ENCODE data around the gene PPP1R14D. TPM values are rescaled to one million over a fixed set of nuclear protein-coding genes. Genes with fewer than 3 reads are reported as not detected.

PPP1R14D gene
- total RNA-seq, 2 experiments from 2014 or later, result not detected

GRCh38 chr15:40769274-40770146 is 59.0 kb downstream of the PPP1R14D start, which contains the start of gene C15orf62:
C15orf62 (plus strand) TSS chr15:40769980; CDS start chr15:40770496, 516 bp downstream.
- DNase-seq (peak in 12 of 14 experiments; percentile 30 to 84 (median 51)), ATAC-seq (ENCODE audit: poor library complexity) (peak; percentile 54)
- no peak within 1 kb of the TSS for H3K4me3 ChIP-seq (ENCODE audit: low read length)
- Mint-ChIP-seq H3K27ac (peak within 1 kb of the TSS; percentile 89), H3K4me3 (peak within 1 kb of the TSS; percentile 50), H3K4me1 (ENCODE audit: low read depth) (peaks cover 33% of the 10 kb centered on the region), H3K36me3 (ENCODE audit: low read depth) (peaks cover 40% of the 10 kb centered on the region), H3K27me3 (no peaks in the 10 kb centered on the region), H3K9me3 (no peaks in the 10 kb centered on the region)
- TF ChIP-seq, protein P1, sequence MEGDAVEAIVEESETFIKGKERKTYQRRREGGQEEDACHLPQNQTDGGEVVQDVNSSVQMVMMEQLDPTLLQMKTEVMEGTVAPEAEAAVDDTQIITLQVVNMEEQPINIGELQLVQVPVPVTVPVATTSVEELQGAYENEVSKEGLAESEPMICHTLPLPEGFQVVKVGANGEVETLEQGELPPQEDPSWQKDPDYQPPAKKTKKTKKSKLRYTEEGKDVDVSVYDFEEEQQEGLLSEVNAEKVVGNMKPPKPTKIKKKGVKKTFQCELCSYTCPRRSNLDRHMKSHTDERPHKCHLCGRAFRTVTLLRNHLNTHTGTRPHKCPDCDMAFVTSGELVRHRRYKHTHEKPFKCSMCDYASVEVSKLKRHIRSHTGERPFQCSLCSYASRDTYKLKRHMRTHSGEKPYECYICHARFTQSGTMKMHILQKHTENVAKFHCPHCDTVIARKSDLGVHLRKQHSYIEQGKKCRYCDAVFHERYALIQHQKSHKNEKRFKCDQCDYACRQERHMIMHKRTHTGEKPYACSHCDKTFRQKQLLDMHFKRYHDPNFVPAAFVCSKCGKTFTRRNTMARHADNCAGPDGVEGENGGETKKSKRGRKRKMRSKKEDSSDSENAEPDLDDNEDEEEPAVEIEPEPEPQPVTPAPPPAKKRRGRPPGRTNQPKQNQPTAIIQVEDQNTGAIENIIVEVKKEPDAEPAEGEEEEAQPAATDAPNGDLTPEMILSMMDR (IDR thresholded peaks at IDR 0.05), result no peak
- CTCF ChIA-PET, result interaction anchor here (0.5 to 4.4 kb wide), 3 partner anchors 13 to 78 kb away, joined by 3 to 19 read pairs (median 3); no protein-coding TSS in a partner anchor
- peaks cover 39% of the 10 kb centered on the region for H3K4me1 ChIP-seq (ENCODE audit: insufficient read depth, low read length)
- peaks cover 38% of the 10 kb centered on the region for H3K36me3 ChIP-seq (ENCODE audit: insufficient read depth, low read length)
- intact Hi-C loops (cut with DNase I, micrococcal nuclease), result loop anchor here (5.0 to 10.0 kb wide), 3 partner anchors 77 to 345 kb away; partner anchors contain the start of genes INO80 (in 1 of the 2) and KNL1 (in 1 of the 2)
- POLR2A ChIA-PET, result interaction anchor here (0.6 to 1.9 kb wide), 4 partner anchors 15 to 775 kb away, joined by 3 to 5 read pairs (median 4); partner anchors contain the start of genes RAD51 and RMDN3
- H3K27me3 ChIP-seq (ENCODE audit: control insufficient read depth in 1 of 2, insufficient read depth in 2 of 2, low read length in 2 of 2), result no peaks in the 10 kb centered on the region
- no peaks in the 10 kb centered on the region for H3K9me3 ChIP-seq (ENCODE audit: control insufficient read depth in 1 of 2, insufficient read depth in 1 of 2, low read length in 2 of 2)
- H3K27ac ChIP-seq (ENCODE audit: low read depth in 1 of 2, low read length in 2 of 2), result peak within 1 kb of the TSS in 1 of 2 donors; percentile 25

DNA sequence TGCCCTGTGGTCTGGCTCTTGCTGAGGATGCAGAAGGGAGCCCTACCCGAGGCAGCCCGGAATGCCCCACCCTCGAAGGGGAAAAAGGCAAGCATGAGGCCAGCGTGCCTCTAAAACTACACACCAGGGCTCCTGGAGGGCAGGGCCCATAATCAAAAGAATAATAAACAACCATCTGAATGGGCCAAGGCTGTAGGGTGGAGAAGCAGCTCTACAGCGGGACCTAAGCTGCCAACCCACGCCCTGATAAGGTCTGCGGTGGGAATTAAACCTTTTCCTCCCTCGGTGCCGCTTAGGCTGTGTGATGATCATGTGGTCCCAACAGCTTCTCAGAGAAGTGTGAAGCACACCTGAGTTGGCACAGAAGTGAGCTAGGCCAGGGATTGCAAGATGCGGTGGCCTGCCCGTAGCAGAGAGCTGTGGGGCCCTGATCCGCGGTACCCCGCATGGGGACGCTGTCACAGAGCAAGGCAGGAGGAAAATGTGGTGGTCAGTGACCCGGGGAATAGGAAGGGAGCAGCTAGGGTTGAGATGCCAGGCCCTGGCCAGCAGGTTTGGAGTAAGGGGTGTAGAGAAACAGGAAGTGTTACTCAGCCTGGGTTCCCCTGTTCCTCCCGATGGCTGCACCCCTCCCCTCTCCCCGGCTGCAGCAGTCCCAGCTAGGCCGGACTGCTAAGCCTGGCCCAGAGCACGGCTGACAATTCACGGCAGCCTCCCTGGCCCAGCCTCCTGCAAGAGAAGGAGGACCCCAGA is 59.8 kb downstream of the PPP1R14D start:
- peaks cover 34% of the 10 kb centered on the region for H3K36me3 Mint-ChIP-seq (ENCODE audit: low read depth)
- no peak for ATAC-seq (ENCODE audit: poor library complexity)
- intact Hi-C loops (cut with DNase I, micrococcal nuclease), result loop anchor here (5.0 to 10.0 kb wide), 3 partner anchors 76 to 346 kb away; partner anchors contain the start of genes INO80 (in 1 of the 2) and KNL1 (in 1 of the 2)
- H3K4me1 ChIP-seq (ENCODE audit: insufficient read depth, low read length), result peaks cover 45% of the 10 kb centered on the region
- no peak overlapping the region for H3K4me3 ChIP-seq (ENCODE audit: low read length)
- no peaks in the 10 kb centered on the region for H3K9me3 ChIP-seq (ENCODE audit: control insufficient read depth in 1 of 2, insufficient read depth in 1 of 2, low read length in 2 of 2)
- H3K9me3 Mint-ChIP-seq, result no peaks in the 10 kb centered on the region
- no peaks in the 10 kb centered on the region for H3K27me3 ChIP-seq (ENCODE audit: control insufficient read depth in 1 of 2, insufficient read depth in 2 of 2, low read length in 2 of 2)
- no peaks in the 10 kb centered on the region for H3K27me3 Mint-ChIP-seq
- no peak overlapping the region for H3K4me3 Mint-ChIP-seq
- peak in 3 of 14 experiments; percentile 33 to 43 (median 37) for DNase-seq
- peak overlapping the region in 1 of 2 donors; percentile 25 for H3K27ac ChIP-seq (ENCODE audit: low read depth in 1 of 2, low read length in 2 of 2)
- H3K27ac Mint-ChIP-seq, result peak overlapping the region; percentile 89
- POLR2A ChIA-PET, result interaction anchor here (1.0 to 1.9 kb wide), 4 partner anchors 14 to 74 kb away, joined by 4 to 5 read pairs (median 4); partner anchors contain the start of genes RAD51 and RMDN3
- H3K4me1 Mint-ChIP-seq (ENCODE audit: low read depth), result peaks cover 36% of the 10 kb centered on the region
- TF ChIP-seq, protein P1 (IDR thresholded peaks at IDR 0.05), result no peak
- CTCF ChIA-PET, result interaction anchor here (1.3 to 4.4 kb wide), 2 partner anchors 13 to 14 kb away, joined by 3 to 19 read pairs; no protein-coding TSS in a partner anchor
- H3K36me3 ChIP-seq (ENCODE audit: insufficient read depth, low read length), result peaks cover 30% of the 10 kb centered on the region

Data from CD4-positive, alpha-beta T cell (primary cell).